SK-N-DZ (cell line): ENCODE measurements around the gene NAB2.

ENCODE experiments used
- DNase-seq: peaks from one replicate; pipeline ENCODE4 v3.0.0-alpha.2; 2015; ENCODE audit warnings: low spot score

Gene NAB2

GRCh38 chr12:57133013-57133569, 44.2 kb downstream of the NAB2 start:
- no peak for DNase-seq

GRCh38 chr12:57133916-57134315, 45.0 kb downstream of the NAB2 start:
- no peak for DNase-seq

DNA sequence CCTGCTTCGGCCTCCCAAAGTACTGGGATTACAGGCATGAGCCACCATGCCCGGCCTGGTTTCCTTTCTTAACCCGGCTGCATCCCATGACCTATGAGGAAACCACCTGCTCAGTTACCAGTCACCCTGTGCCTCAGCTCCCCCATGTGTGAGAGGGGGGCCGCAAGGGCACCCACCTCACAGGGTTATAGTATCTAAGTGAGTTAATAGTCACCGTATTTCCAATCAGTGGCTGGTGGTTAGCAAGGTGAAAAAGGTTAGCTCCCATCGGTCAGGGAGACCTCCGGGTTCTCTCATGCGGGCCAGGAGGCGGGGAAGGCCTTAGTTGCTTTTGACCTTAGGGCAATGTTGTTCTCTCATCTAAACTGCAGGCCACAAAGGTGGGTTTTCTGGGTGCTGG, 46.0 kb downstream of the NAB2 start:
- DNase-seq: no peak

GRCh38 chr12:57135527-57136326, 46.8 kb downstream of the NAB2 start:
- no peak for DNase-seq

GRCh38 chr12:57138526-57139272, 49.8 kb downstream of the NAB2 start:
- no peak for DNase-seq

DNA sequence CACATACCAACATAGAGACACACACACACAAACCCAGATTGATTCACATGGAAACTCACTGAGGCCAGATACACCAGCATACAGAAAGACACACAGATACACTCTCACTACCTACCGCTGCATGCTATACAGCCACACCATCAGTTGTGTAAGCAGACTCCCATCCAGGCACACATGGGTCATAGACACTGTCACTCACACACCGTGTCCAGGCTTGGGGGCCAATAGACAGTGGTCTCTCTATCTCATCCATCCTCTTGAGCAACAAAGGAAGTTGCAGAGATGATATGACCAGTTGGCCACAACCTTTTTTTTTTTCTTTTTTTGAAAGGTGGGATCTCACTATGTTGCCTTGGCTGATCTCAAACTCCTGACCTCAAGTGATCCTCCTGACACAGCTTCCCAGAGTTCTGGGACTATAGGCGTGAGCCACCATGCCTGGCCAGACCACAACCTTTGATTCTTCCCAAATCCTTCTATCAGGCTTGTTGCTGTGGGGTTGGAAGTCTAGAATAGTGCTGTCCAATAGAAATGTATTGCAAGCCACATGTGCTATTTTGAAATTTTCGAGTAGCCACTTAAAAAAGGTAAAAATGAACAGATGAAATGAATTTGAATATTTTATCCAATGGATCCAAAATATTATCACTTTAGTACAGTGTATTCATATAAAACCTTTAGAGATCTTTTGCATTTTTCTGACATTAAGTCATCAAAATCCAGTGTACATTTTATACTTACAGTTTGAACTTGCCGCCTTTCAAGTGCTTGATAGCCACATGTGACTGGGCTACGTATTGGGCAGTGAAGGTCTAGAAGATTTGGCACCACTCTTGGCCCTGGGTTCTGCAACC, 51.1 kb downstream of the NAB2 start:
- no peak for DNase-seq

DNA sequence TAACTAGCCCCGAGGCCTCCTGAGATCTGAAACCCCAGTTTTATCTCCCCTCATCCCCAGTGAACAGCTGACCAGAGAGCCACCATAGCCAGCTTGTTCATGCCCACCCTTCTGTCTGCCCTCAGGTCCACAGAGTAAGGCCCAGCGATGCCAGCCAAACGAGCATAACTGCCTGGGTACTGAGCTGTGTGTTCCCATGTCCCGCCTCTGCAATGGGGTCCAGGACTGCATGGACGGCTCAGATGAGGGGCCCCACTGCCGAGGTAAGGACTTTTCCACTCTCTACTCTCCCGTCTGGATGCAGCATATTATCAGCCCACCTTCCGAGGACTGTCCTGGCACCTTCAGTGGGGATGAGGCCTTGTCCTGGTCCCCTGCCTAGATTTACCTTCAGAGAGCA, 52.3 kb downstream of the NAB2 start:
- DNase-seq: no peak

GRCh38 chr12:57142121-57142520, 53.2 kb downstream of the NAB2 start:
- DNase-seq: no peak

- no peak for DNase-seq
These were observed 53.8 kb downstream of the NAB2 start for GRCh38 chr12:57142727-57143126.

GRCh38 chr12:57143454-57143853, 54.5 kb downstream of the NAB2 start:
- DNase-seq: no peak
